ENCODE data around the gene NUCB2. TPM values are rescaled to one million over a fixed set of nuclear protein-coding genes. Genes with fewer than 3 reads are reported as not detected.

Gene NUCB2
- total and polyA plus RNA-seq, 2 of the 13 experiments (the other 11 are each of a cell fraction or from before 2014, with no cell fraction given), result 54.2 to 82.4 TPM

GRCh38 chr11:17351510-17352176 is 75.1 kb downstream of the NUCB2 start, which contains the start of gene NCR3LG1 (continued):
- TF ChIP-seq, protein P1, sequence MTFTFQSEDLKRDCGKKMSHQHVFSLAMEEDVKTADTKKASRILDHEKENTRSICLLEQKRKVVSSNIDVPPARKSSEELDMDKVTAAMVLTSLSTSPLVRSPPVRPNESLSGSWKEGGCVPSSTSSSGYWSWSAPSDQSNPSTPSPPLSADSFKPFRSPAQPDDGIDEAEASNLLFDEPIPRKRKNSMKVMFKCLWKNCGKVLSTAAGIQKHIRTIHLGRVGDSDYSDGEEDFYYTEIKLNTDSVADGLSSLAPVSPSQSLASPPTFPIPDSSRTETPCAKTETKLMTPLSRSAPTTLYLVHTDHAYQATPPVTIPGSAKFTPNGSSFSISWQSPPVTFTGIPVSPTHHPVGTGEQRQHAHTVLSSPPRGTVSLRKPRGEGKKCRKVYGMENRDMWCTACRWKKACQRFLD (CRISPR knock-in tag; IDR thresholded peaks at IDR 0.05; ENCODE audit: borderline replicate concordance), result peak; percentile 64; the same call in 1 of the 2 replicates
- TF ChIP-seq NPAS2 (CRISPR knock-in tag; IDR thresholded peaks at IDR 0.05; ENCODE audit: borderline replicate concordance) (0 out of 2 replicates have a peak, but pooled peaks have one; percentile 73), BHLHE40 (IDR thresholded peaks at IDR 0.05; ENCODE audit: low read length) (peak; percentile 46; the same call in 1 of the 2 replicates), SYNCRIP (IDR thresholded peaks at IDR 0.05; ENCODE audit: insufficient read depth, low read depth, low read length) (no peak), HDAC1 (CRISPR knock-in tag; IDR thresholded peaks at IDR 0.05) (peak; percentile 83), ZNF281 (CRISPR knock-in tag; IDR thresholded peaks at IDR 0.05; ENCODE audit: borderline replicate concordance) (no peak), ZFP82 (CRISPR knock-in tag; IDR thresholded peaks at IDR 0.05; ENCODE audit: borderline replicate concordance) (peak; percentile 71; the same call in 1 of the 2 replicates), ZNF724P (CRISPR knock-in tag; IDR thresholded peaks at IDR 0.05; ENCODE audit: borderline replicate concordance) (0 out of 2 replicates have a peak, but pooled peaks have one; percentile 75)
- TF ChIP-seq, protein P2, sequence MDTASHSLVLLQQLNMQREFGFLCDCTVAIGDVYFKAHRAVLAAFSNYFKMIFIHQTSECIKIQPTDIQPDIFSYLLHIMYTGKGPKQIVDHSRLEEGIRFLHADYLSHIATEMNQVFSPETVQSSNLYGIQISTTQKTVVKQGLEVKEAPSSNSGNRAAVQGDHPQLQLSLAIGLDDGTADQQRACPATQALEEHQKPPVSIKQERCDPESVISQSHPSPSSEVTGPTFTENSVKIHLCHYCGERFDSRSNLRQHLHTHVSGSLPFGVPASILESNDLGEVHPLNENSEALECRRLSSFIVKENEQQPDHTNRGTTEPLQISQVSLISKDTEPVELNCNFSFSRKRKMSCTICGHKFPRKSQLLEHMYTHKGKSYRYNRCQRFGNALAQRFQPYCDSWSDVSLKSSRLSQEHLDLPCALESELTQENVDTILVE (CRISPR knock-in tag; IDR thresholded peaks at IDR 0.05), result 0 out of 2 replicates have a peak, but pooled peaks have one; percentile 53
- TF ChIP-seq, protein P3, sequence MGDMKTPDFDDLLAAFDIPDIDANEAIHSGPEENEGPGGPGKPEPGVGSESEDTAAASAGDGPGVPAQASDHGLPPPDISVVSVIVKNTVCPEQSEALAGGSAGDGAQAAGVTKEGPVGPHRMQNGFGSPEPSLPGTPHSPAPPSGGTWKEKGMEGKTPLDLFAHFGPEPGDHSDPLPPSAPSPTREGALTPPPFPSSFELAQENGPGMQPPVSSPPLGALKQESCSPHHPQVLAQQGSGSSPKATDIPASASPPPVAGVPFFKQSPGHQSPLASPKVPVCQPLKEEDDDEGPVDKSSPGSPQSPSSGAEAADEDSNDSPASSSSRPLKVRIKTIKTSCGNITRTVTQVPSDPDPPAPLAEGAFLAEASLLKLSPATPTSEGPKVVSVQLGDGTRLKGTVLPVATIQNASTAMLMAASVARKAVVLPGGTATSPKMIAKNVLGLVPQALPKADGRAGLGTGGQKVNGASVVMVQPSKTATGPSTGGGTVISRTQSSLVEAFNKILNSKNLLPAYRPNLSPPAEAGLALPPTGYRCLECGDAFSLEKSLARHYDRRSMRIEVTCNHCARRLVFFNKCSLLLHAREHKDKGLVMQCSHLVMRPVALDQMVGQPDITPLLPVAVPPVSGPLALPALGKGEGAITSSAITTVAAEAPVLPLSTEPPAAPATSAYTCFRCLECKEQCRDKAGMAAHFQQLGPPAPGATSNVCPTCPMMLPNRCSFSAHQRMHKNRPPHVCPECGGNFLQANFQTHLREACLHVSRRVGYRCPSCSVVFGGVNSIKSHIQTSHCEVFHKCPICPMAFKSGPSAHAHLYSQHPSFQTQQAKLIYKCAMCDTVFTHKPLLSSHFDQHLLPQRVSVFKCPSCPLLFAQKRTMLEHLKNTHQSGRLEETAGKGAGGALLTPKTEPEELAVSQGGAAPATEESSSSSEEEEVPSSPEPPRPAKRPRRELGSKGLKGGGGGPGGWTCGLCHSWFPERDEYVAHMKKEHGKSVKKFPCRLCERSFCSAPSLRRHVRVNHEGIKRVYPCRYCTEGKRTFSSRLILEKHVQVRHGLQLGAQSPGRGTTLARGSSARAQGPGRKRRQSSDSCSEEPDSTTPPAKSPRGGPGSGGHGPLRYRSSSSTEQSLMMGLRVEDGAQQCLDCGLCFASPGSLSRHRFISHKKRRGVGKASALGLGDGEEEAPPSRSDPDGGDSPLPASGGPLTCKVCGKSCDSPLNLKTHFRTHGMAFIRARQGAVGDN (CRISPR knock-in tag; IDR thresholded peaks at IDR 0.05), result peak; percentile 88
- TF ChIP-seq, protein P4, sequence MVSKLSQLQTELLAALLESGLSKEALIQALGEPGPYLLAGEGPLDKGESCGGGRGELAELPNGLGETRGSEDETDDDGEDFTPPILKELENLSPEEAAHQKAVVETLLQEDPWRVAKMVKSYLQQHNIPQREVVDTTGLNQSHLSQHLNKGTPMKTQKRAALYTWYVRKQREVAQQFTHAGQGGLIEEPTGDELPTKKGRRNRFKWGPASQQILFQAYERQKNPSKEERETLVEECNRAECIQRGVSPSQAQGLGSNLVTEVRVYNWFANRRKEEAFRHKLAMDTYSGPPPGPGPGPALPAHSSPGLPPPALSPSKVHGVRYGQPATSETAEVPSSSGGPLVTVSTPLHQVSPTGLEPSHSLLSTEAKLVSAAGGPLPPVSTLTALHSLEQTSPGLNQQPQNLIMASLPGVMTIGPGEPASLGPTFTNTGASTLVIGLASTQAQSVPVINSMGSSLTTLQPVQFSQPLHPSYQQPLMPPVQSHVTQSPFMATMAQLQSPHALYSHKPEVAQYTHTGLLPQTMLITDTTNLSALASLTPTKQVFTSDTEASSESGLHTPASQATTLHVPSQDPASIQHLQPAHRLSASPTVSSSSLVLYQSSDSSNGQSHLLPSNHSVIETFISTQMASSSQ (IDR thresholded peaks at IDR 0.05; ENCODE audit: low read depth), result no peak
- TF ChIP-seq, protein P4 (CRISPR knock-in tag; IDR thresholded peaks at IDR 0.05; ENCODE audit: borderline replicate concordance), result no peak
